GM12874 (cell line): ENCODE results near the gene EML1.

Source experiments
- CTCF ChIP-seq: IDR thresholded peaks from 2 replicates; pipeline ENCODE4 v1.5.1; 2011; ENCODE audit warnings: low read depth, mild to moderate bottlenecking, control low read depth, low read length, moderate library complexity; ENCODE audit not compliant: insufficient read depth

The EML1 gene

GRCh38 chr14:99902925-99903324 lies 109.7 kb downstream of the EML1 start:
- TF ChIP-seq CTCF: no peak

GRCh38 chr14:99904506-99904905 lies 111.3 kb downstream of the EML1 start:
- TF ChIP-seq CTCF: no peak

- no peak for TF ChIP-seq CTCF
Observed at GRCh38 chr14:99905121-99905520, 111.9 kb downstream of the EML1 start.

GRCh38 chr14:99907761-99908652 lies 114.8 kb downstream of the EML1 start:
- no peak for TF ChIP-seq CTCF

- TF ChIP-seq CTCF: no peak
Observed at GRCh38 chr14:99908653-99909250, 115.5 kb downstream of the EML1 start.

GRCh38 chr14:99909513-99910064 lies 116.4 kb downstream of the EML1 start:
- TF ChIP-seq CTCF: no peak

- TF ChIP-seq CTCF: no peak
Observed at GRCh38 chr14:99910337-99911309, 117.4 kb downstream of the EML1 start.
